Calu3 (cell line): Measurements from ENCODE around the gene ABCA13. TPM values are rescaled to one million over a fixed set of nuclear protein-coding genes. Genes with fewer than 3 reads are reported as not detected.

ENCODE experiments used
- BruUV-seq: library from RNA; stranded (reverse); fragments of 400-500 nt; replicated peaks from 2 replicates; lab custom pipeline; 2021; lab: Mats Ljungman, UMichigan
- CTCF ChIA-PET: fragments of 300-600 bp; sonication (Branson Sonifier 250); formaldehyde crosslinking; loops from one replicate; lab custom pipeline; 2022; ENCODE audit warnings: antibody characterized with exemption; lab: Charles Lee
- DNase-seq: peaks from one replicate; pipeline ENCODE4 v3.0.0; 2022
- H3K27ac Mint-ChIP-seq: one replicate; pipeline ENCODE4 v1.8.0; 2022; ENCODE audit warnings: mixed read lengths; ENCODE audit not compliant: unreplicated experiment
- H3K27me3 Mint-ChIP-seq: one replicate; pipeline ENCODE4 v1.8.0; 2022; ENCODE audit warnings: mixed read lengths; ENCODE audit not compliant: unreplicated experiment
- H3K36me3 Mint-ChIP-seq: one replicate; pipeline ENCODE4 v1.8.0; 2022; ENCODE audit warnings: mild to moderate bottlenecking, moderate library complexity, mixed read lengths; ENCODE audit not compliant: insufficient read depth, unreplicated experiment
- H3K4me1 Mint-ChIP-seq: one replicate; pipeline ENCODE4 v1.8.0; 2022; ENCODE audit warnings: mild to moderate bottlenecking, low read depth, mixed read lengths; ENCODE audit not compliant: unreplicated experiment
- H3K4me3 Mint-ChIP-seq: one replicate; pipeline ENCODE4 v1.8.0; 2022; ENCODE audit warnings: mild to moderate bottlenecking, low read depth, moderate library complexity, mixed read lengths; ENCODE audit not compliant: unreplicated experiment
- H3K9me3 Mint-ChIP-seq: one replicate; pipeline ENCODE4 v1.8.0; 2022; ENCODE audit warnings: low read depth, mixed read lengths; ENCODE audit not compliant: unreplicated experiment
- intact Hi-C: fragments of 100-400 bp; cut with micrococcal nuclease; formaldehyde crosslinking; loops from one replicate; pipeline ENCODE4 v1.10.0; 2022; ENCODE audit not compliant: unreplicated experiment
- total RNA-seq: library from RNA; stranded (reverse); gene quantifications from 2 replicates; pipeline ENCODE4 v1.2.3, GENCODE V29; 2022
- TF ChIP-seq, protein P1 (sequence below): fragments of 200-600 bp; IDR thresholded peaks from one replicate; pipeline ENCODE4 v1.8.0; 2022; ENCODE audit warnings: antibody characterized with exemption; ENCODE audit not compliant: unreplicated experiment

The ABCA13 gene
- total RNA-seq, 1 experiment from 2014 or later: 12.1 TPM

DNA sequence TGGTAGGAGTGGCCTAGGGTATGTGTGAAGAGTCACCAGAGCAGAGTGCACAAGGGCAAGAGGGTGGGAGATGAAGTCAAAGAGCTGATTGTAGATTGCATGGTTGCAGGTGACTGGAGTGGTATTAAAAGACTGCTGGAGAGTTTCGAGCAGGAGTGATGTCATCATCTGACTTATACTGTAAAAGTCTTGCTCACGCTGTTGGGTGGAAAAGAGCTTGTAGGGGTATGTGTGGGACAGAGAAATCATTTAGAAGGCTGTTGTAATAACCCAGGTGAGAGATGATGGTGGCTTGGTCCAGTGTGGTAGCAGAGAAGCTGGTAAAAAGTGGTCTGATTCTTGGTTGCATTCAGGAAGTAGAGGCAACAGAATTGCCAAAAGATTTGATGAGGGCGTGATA lies 184.1 kb downstream of the ABCA13 start:
- CTCF ChIA-PET: no interaction called here
- Mint-ChIP-seq H3K4me1 (no peaks in the 10 kb centered on the region), H3K27ac (no peak overlapping the region), H3K9me3 (no peaks in the 10 kb centered on the region), H3K36me3 (no peaks in the 10 kb centered on the region), H3K27me3 (no peaks in the 10 kb centered on the region), H3K4me3 (no peak overlapping the region)
- no peak for DNase-seq
- intact Hi-C loops: no loop called here
- TF ChIP-seq, protein P1, sequence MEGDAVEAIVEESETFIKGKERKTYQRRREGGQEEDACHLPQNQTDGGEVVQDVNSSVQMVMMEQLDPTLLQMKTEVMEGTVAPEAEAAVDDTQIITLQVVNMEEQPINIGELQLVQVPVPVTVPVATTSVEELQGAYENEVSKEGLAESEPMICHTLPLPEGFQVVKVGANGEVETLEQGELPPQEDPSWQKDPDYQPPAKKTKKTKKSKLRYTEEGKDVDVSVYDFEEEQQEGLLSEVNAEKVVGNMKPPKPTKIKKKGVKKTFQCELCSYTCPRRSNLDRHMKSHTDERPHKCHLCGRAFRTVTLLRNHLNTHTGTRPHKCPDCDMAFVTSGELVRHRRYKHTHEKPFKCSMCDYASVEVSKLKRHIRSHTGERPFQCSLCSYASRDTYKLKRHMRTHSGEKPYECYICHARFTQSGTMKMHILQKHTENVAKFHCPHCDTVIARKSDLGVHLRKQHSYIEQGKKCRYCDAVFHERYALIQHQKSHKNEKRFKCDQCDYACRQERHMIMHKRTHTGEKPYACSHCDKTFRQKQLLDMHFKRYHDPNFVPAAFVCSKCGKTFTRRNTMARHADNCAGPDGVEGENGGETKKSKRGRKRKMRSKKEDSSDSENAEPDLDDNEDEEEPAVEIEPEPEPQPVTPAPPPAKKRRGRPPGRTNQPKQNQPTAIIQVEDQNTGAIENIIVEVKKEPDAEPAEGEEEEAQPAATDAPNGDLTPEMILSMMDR: no peak
- no TSS peak for BruUV-seq

DNA sequence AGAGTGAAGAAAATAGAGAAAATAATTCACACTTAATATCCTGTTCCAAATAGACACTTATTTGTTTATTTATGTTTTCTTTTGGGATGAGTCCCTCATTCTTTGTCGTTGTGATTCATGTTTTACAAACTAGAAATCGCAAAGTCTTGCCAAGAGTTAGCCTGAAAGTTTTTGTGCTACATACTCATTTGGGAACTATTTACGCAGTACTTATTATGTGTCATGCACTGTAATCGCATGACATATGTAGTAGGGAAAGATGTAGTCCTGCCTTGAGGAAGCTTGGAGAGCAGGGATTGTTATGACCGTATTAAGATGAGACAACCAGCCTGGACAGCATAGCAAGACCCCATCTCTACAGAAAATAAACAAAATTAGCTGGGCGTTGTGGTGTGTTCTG lies 189.3 kb downstream of the ABCA13 start:
- Mint-ChIP-seq H3K4me1 (no peaks in the 10 kb centered on the region), H3K4me3 (no peak overlapping the region), H3K27ac (no peak overlapping the region), H3K36me3 (no peaks in the 10 kb centered on the region), H3K9me3 (no peaks in the 10 kb centered on the region), H3K27me3 (no peaks in the 10 kb centered on the region)
- DNase-seq: no peak
- intact Hi-C loops: no loop called here
- CTCF ChIA-PET: no interaction called here
- TF ChIP-seq, protein P1: no peak
- no TSS peak for BruUV-seq

DNA sequence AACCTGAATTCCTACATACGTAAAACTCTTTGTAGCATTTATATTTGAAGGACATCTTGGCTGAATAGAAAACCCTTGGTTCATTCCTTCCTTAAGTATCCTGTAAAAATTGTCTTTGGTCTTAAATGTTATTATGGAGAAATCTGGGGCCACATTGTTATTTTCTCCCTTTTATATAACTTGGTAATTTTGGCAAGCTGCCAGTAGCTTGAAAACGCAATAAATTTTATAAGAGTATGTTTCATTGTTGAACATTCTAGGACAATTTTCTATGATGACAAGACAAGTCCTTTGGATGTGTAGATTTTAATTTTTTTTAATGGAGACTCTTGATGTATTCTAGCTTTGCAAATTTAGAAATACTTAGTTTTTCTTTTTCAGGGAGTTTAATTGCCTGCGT lies 191.9 kb downstream of the ABCA13 start:
- Mint-ChIP-seq H3K9me3 (no peaks in the 10 kb centered on the region), H3K4me1 (peaks cover 10% of the 10 kb centered on the region), H3K36me3 (no peaks in the 10 kb centered on the region), H3K27ac (no peak overlapping the region), H3K27me3 (no peaks in the 10 kb centered on the region), H3K4me3 (no peak overlapping the region)
- intact Hi-C loops: no loop called here
- TF ChIP-seq, protein P1: no peak
- BruUV-seq: no TSS peak
- CTCF ChIA-PET: no interaction called here
- no peak for DNase-seq

DNA sequence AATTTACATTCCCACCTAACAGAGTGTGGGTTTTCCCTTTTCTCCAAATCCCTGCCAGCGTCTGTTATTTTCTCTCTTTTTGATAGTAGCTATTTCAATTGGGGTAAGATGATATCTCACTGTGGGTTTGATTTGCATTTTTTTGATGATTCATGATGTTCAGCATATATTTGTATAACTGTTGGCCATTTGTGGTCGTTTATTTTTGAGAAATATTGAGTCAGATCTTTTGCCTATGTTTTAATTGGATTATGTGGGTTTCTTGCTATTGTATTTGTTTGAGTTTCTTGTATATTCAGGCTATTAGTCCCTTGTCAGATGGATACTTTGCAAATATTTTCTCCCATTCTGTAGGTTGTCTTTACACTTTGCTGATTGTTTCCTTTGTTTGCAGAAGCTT lies 193.8 kb downstream of the ABCA13 start:
- CTCF ChIA-PET: interaction anchor here (0.7 to 1.1 kb wide), 2 partner anchors 11 to 25 kb away, joined by 3 to 4 read pairs; no protein-coding TSS in a partner anchor
- Mint-ChIP-seq H3K27me3 (no peaks in the 10 kb centered on the region), H3K4me1 (peaks cover 10% of the 10 kb centered on the region), H3K9me3 (peaks cover 4% of the 10 kb centered on the region), H3K36me3 (no peaks in the 10 kb centered on the region), H3K4me3 (no peak overlapping the region), H3K27ac (no peak overlapping the region)
- TF ChIP-seq, protein P1: no peak
- BruUV-seq: no TSS peak
- intact Hi-C loops: no loop called here
- DNase-seq: no peak
